Hepatocyte (in vitro differentiated cells): ENCODE measurements around the gene TTC38.

Experiments used
- EZH2 ChIP-seq: fragments of 200-600 bp; sonication (generic); IDR thresholded peaks from 2 replicates; pipeline ENCODE4 v1.6.1; 2016; ENCODE audit warnings: antibody characterized with exemption, mild to moderate bottlenecking, borderline replicate concordance
- EZH2phosphoT487 ChIP-seq: fragments of 200-600 bp; sonication (generic); IDR thresholded peaks from one replicate; pipeline ENCODE4 v1.6.1; 2018; ENCODE audit warnings: antibody characterized with exemption, mild to moderate bottlenecking, low read depth, moderate library complexity; ENCODE audit not compliant: unreplicated experiment, severe bottlenecking
- TF ChIP-seq, protein P1 (sequence below): fragments of 200-600 bp; sonication (generic); IDR thresholded peaks from 2 replicates; pipeline ENCODE4 v1.5.1; 2016; ENCODE audit warnings: antibody characterized with exemption, mild to moderate bottlenecking; ENCODE audit not compliant: poor library complexity

- TF ChIP-seq, protein P1, sequence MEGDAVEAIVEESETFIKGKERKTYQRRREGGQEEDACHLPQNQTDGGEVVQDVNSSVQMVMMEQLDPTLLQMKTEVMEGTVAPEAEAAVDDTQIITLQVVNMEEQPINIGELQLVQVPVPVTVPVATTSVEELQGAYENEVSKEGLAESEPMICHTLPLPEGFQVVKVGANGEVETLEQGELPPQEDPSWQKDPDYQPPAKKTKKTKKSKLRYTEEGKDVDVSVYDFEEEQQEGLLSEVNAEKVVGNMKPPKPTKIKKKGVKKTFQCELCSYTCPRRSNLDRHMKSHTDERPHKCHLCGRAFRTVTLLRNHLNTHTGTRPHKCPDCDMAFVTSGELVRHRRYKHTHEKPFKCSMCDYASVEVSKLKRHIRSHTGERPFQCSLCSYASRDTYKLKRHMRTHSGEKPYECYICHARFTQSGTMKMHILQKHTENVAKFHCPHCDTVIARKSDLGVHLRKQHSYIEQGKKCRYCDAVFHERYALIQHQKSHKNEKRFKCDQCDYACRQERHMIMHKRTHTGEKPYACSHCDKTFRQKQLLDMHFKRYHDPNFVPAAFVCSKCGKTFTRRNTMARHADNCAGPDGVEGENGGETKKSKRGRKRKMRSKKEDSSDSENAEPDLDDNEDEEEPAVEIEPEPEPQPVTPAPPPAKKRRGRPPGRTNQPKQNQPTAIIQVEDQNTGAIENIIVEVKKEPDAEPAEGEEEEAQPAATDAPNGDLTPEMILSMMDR = no peak
- TF ChIP-seq EZH2phosphoT487 (no peak), EZH2 (no peak)
Observed at GRCh38 chr22:46328797-46329196, 61.0 kb downstream of the TTC38 start.
